ENCODE data around the gene C11orf98. TPM values are rescaled to one million over a fixed set of nuclear protein-coding genes. Genes with fewer than 3 reads are reported as not detected.

C11orf98 gene
- total and polyA plus RNA-seq, 2 of the 13 experiments (the other 11 are each of a cell fraction or from before 2014, with no cell fraction given) = 30.4 to 91.8 TPM

DNA sequence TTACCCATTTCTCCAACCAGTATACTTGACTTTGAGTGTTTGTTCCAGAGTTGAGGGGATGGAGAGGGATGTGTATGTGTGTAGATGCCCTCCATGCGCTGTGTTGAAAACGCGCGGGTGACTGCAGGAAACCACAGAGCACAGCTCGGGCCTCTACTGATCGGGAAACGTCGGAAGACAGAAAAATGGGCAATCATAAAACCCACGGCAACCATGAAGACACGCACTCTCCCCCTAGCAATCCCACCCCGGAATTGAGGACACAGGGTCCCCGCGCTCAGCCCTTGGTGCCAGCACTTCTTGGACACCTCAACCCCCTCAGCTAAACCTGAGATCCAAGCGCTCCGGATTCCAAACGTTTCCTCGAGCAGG, 6.2 kb upstream of the C11orf98 start (continued):
- TF ChIP-seq, protein P1, sequence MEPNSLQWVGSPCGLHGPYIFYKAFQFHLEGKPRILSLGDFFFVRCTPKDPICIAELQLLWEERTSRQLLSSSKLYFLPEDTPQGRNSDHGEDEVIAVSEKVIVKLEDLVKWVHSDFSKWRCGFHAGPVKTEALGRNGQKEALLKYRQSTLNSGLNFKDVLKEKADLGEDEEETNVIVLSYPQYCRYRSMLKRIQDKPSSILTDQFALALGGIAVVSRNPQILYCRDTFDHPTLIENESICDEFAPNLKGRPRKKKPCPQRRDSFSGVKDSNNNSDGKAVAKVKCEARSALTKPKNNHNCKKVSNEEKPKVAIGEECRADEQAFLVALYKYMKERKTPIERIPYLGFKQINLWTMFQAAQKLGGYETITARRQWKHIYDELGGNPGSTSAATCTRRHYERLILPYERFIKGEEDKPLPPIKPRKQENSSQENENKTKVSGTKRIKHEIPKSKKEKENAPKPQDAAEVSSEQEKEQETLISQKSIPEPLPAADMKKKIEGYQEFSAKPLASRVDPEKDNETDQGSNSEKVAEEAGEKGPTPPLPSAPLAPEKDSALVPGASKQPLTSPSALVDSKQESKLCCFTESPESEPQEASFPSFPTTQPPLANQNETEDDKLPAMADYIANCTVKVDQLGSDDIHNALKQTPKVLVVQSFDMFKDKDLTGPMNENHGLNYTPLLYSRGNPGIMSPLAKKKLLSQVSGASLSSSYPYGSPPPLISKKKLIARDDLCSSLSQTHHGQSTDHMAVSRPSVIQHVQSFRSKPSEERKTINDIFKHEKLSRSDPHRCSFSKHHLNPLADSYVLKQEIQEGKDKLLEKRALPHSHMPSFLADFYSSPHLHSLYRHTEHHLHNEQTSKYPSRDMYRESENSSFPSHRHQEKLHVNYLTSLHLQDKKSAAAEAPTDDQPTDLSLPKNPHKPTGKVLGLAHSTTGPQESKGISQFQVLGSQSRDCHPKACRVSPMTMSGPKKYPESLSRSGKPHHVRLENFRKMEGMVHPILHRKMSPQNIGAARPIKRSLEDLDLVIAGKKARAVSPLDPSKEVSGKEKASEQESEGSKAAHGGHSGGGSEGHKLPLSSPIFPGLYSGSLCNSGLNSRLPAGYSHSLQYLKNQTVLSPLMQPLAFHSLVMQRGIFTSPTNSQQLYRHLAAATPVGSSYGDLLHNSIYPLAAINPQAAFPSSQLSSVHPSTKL (CRISPR knock-in tag; IDR thresholded peaks at IDR 0.05) = no peak
- TF ChIP-seq, protein P2, sequence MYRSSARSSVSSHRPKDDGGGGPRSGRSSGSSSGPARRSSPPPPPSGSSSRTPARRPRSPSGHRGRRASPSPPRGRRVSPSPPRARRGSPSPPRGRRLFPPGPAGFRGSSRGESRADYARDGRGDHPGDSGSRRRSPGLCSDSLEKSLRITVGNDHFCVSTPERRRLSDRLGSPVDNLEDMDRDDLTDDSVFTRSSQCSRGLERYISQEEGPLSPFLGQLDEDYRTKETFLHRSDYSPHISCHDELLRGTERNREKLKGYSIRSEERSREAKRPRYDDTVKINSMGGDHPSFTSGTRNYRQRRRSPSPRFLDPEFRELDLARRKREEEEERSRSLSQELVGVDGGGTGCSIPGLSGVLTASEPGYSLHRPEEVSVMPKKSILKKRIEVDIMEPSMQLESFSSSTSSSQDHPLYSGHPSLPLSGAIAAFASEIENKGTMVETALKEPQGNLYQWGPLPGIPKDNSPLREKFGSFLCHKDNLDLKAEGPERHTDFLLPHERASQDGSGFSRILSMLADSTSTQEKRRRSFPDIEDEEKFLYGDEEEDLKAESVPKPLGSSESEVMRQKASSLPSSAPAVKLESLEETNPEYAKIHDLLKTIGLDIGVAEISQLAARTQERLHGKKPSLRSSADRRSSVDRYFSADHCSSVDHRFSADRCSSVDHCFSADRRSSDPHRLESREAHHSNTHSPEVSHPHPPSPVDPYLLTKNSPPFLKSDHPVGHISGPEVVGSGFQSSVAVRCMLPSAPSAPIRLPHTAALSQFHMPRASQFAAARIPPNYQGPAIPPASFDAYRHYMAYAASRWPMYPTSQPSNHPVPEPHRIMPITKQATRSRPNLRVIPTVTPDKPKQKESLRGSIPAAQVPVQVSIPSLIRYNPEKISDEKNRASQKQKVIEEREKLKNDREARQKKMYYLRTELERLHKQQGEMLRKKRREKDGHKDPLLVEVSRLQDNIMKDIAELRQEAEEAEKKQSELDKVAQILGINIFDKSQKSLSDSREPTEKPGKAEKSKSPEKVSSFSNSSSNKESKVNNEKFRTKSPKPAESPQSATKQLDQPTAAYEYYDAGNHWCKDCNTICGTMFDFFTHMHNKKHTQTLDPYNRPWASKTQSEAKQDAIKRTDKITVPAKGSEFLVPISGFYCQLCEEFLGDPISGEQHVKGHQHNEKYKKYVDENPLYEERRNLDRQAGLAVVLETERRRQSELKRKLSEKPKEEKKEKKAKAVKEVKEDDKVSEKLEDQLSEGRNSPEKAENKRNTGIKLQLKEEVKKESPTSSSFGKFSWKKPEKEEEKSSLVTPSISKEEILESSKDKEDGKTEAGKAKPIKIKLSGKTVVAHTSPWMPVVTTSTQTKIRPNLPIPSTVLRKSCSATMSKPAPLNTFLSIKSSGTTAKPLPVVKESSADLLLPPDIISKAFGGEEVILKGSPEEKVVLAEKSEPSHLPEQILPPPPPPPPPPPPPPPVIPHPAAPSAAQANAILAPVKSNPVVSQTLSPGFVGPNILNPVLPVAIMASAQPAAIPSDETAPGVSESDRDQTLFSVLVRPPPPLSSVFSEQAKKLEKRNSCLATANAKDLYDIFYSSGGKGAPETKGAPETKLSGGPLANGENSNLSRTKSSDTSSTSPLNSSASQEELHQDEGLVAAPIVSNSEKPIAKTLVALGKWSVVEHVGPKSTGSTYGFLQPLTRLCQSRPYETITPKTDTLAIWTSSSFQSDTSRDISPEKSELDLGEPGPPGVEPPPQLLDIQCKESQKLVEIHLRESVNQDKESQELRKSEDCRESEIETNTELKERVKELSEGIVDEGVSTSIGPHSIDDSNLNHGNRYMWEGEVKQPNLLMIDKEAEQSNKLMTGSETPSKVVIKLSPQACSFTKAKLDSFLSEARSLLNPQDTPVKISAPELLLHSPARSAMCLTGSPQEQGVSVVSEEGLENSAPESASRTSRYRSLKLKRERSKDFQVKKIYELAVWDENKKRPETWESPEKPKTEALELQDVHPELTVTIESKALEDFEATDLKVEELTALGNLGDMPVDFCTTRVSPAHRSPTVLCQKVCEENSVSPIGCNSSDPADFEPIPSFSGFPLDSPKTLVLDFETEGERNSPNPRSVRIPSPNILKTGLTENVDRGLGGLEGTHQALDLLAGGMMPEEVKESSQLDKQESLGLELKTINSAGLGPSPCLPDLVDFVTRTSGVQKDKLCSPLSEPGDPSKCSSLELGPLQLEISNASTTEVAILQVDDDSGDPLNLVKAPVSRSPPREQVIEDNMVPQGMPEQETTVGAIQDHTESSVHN (CRISPR knock-in tag; IDR thresholded peaks at IDR 0.05) = no peak
- TF ChIP-seq, protein P3, sequence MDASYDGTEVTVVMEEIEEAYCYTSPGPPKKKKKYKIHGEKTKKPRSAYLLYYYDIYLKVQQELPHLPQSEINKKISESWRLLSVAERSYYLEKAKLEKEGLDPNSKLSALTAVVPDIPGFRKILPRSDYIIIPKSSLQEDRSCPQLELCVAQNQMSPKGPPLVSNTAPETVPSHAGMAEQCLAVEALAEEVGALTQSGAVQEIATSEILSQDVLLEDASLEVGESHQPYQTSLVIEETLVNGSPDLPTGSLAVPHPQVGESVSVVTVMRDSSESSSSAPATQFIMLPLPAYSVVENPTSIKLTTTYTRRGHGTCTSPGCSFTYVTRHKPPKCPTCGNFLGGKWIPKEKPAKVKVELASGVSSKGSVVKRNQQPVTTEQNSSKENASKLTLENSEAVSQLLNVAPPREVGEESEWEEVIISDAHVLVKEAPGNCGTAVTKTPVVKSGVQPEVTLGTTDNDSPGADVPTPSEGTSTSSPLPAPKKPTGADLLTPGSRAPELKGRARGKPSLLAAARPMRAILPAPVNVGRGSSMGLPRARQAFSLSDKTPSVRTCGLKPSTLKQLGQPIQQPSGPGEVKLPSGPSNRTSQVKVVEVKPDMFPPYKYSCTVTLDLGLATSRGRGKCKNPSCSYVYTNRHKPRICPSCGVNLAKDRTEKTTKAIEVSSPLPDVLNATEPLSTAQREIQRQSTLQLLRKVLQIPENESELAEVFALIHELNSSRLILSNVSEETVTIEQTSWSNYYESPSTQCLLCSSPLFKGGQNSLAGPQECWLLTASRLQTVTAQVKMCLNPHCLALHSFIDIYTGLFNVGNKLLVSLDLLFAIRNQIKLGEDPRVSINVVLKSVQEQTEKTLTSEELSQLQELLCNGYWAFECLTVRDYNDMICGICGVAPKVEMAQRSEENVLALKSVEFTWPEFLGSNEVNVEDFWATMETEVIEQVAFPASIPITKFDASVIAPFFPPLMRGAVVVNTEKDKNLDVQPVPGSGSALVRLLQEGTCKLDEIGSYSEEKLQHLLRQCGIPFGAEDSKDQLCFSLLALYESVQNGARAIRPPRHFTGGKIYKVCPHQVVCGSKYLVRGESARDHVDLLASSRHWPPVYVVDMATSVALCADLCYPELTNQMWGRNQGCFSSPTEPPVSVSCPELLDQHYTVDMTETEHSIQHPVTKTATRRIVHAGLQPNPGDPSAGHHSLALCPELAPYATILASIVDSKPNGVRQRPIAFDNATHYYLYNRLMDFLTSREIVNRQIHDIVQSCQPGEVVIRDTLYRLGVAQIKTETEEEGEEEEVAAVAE (CRISPR knock-in tag; IDR thresholded peaks at IDR 0.05; ENCODE audit: borderline replicate concordance) = no peak
- TF ChIP-seq KLF13 (CRISPR knock-in tag; IDR thresholded peaks at IDR 0.05) (no peak), JUND (CRISPR knock-in tag; IDR thresholded peaks at IDR 0.05) (0 out of 2 replicates have a peak, but pooled peaks have one; percentile 27), SPEN (CRISPR knock-in tag; IDR thresholded peaks at IDR 0.05; ENCODE audit: low read depth) (no peak), SNAI1 (CRISPR knock-in tag; IDR thresholded peaks at IDR 0.05; ENCODE audit: borderline replicate concordance) (0 out of 2 replicates have a peak, but pooled peaks have one; percentile 19), ZSCAN9 (CRISPR knock-in tag; IDR thresholded peaks at IDR 0.05; ENCODE audit: borderline replicate concordance) (no peak), ZNF547 (CRISPR knock-in tag; IDR thresholded peaks at IDR 0.05) (no peak; the same call in 1 of the 2 replicates), ZNF121 (CRISPR knock-in tag; IDR thresholded peaks at IDR 0.05) (no peak), MED13 (CRISPR knock-in tag; IDR thresholded peaks at IDR 0.05) (no peak)
- TF ChIP-seq, protein P4, sequence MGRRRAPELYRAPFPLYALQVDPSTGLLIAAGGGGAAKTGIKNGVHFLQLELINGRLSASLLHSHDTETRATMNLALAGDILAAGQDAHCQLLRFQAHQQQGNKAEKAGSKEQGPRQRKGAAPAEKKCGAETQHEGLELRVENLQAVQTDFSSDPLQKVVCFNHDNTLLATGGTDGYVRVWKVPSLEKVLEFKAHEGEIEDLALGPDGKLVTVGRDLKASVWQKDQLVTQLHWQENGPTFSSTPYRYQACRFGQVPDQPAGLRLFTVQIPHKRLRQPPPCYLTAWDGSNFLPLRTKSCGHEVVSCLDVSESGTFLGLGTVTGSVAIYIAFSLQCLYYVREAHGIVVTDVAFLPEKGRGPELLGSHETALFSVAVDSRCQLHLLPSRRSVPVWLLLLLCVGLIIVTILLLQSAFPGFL (CRISPR knock-in tag; IDR thresholded peaks at IDR 0.05) = no peak

Measured in HepG2 (cell line).